C4-2B (cell line): Measurements from ENCODE around the gene PPDPF.

ENCODE experiments used
- H3K27ac ChIP-seq: fragments of 450-650 bp; 2 replicates; pipeline ENCODE4 v1.5.1; 2017
- CTCF ChIP-seq: fragments of 450-650 bp; conservative IDR thresholded peaks from 2 replicates; pipeline ENCODE4 v1.5.1; 2017; ENCODE audit warnings: mild to moderate bottlenecking
- ZFX ChIP-seq: fragments of 450-650 bp; IDR thresholded peaks from 2 replicates; pipeline ENCODE4 v1.6.1; 2017

The PPDPF gene

GRCh38 chr20:63565699-63566335, 45.3 kb downstream of the PPDPF start:
- H3K27ac ChIP-seq: no peak overlapping the region
- TF ChIP-seq ZFX (no peak), CTCF (no peak)

GRCh38 chr20:63566395-63567135, 46.0 kb downstream of the PPDPF start:
- no peak overlapping the region for H3K27ac ChIP-seq
- TF ChIP-seq CTCF (no peak), ZFX (no peak)

GRCh38 chr20:63567136-63567385, 46.5 kb downstream of the PPDPF start:
- no peak overlapping the region for H3K27ac ChIP-seq
- TF ChIP-seq ZFX (no peak), CTCF (no peak)

GRCh38 chr20:63567386-63568169, 47.0 kb downstream of the PPDPF start:
- H3K27ac ChIP-seq: no peak overlapping the region
- TF ChIP-seq ZFX: no peak
- TF ChIP-seq CTCF: no peak

GRCh38 chr20:63568170-63568981, 47.8 kb downstream of the PPDPF start:
- TF ChIP-seq CTCF (no peak), ZFX (no peak)
- H3K27ac ChIP-seq: no peak overlapping the region

- H3K27ac ChIP-seq: no peak overlapping the region
- TF ChIP-seq CTCF (no peak), ZFX (no peak)
Observed at GRCh38 chr20:63568986-63569949, 48.7 kb downstream of the PPDPF start.
